HG03097 (cell line): ENCODE data around the gene G2E3.
"Not testable (repeated sequence)": the region's sequence is repeated elsewhere in the genome, so short reads cannot be mapped to it uniquely, and the experiment has no call there.

ENCODE experiments used
- ATAC-seq: cut with Tn5 transposase; IDR thresholded peaks from one replicate; pipeline ENCODE4 v1.9.1; 2021; ENCODE audit not compliant: unreplicated experiment, low FRiP score

The G2E3 gene

DNA sequence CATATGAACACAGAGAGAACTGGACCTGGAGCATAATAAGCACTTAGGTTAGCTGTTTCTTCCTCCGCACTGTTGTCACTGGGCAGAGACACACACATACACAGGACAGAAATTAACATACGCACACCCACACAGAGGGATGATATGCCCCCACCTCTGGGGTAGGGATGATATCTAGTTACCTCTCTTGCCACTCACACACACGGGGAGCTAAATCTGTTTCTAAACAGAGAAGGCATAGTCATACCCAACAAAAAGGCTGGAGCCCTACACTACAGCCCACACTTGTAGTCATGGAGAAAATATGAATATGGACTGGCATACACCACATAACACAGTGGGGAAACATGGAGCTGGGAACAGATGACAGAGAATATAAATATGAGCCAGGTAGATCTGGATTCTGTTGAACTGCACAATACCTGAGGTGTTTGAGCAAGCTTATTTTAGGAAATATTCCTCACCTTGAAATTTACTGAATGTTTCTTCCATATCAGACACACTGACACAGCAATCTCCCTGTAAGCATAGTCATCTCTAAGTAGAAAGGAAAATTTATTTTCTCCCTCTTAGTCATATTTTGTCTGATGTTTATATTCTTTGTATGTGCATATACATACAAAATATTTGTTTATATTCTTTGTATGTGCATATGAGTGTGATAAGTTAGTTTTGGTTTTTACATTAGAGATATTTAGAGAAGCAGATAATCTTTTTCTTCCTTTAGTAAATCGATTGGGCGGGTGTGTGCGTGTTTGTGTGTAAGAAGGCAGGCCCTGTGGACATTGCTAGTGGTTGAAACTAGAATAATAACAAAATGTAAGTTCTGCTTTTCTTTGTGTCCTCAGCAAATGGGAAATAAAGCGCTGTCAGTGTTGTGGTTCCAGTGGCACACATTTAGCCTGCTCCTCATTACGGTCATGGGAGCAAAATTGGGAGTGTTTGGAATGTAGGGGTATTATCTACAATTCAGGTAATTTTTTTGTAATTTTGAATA lies 42.3 kb downstream of the G2E3 start:
- no peak for ATAC-seq

DNA sequence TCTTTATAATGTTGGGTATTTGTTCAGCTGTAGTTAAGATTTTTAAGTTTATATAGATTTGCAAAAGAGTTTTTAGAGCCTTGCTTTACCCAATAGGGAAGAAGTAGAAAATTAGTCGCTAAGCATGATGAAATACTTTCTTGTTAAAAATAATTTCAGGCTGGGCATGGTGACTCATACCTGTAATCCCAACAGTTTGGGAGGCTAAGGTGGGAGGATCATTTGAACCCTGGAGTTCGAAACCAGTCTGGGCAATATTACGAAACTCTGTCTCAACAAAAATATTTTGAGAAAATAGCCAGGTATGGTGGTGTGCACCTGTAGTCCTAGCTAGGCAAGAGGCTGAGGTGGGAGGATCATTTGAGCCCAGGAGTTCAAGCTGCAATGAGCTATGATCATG lies 44.4 kb downstream of the G2E3 start:
- ATAC-seq, result no peak

DNA sequence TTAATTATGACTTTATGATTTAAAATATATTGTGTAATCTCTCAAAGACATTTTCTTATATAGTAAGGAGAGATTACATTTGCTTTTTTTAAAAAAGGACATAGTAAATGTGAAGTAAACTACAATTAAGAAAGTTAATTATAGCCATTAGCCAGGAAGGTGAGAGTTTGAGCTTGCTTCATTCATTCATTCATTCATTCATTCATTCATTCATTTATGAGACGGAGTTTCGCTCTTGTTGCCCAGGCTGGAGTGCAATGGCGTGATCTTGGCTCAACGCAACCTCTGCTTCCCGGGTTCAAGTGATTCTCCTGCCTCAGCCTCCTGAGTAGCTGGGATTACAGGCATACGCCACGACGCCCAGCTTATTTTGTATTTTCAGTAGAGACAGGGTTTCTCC lies 45.7 kb downstream of the G2E3 start:
- ATAC-seq, result not testable (repeated sequence)

DNA sequence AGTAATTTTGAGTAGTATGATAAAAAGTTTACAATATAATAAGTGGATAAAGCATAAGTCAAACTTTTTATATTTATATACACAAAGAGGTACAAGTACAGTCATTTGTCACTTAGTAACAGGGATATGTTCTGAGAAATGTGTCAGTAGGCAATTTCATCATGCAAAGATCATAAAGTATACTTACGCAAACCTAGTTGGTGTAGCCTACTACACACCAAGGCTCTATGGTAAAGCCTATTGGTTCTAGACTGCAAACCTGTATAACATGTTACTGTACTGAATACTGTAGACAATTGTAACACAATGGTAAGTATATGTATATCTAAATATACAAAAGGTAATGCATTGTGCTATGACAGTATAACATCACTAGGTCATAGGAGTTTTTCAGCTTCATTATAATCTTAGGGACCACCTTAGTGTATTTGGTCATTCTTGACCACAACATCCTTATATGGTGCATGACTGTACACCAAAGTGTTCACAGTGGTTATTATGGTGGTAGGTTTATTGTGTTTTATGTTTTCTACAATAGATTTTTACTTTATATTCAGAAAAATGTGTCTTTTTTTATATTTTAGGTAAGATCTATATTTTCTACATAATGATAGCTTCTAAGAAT lies 48.3 kb downstream of the G2E3 start:
- no peak for ATAC-seq

DNA sequence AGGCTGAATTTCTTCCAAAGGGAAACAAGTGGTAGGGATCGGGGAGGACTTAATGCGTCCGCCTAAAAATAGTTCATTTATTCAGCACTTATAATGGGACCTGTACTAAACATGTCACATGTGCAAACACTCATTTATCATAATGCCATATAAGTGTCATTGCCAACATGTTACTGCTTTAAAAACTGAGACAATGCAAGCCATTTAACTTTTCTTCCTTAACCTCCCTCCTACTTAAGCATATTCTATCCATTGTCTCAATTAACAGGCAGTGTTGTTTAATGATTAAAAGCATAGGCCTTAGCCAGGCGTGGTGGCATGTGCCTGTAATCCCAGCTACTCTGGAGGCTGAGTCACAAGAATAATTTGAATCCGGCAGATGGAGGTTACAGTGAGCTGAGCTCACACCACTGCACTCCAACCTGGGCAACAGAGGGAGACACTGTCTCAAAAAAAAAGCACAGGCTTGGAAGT lies 49.6 kb downstream of the G2E3 start:
- ATAC-seq, result no peak

DNA sequence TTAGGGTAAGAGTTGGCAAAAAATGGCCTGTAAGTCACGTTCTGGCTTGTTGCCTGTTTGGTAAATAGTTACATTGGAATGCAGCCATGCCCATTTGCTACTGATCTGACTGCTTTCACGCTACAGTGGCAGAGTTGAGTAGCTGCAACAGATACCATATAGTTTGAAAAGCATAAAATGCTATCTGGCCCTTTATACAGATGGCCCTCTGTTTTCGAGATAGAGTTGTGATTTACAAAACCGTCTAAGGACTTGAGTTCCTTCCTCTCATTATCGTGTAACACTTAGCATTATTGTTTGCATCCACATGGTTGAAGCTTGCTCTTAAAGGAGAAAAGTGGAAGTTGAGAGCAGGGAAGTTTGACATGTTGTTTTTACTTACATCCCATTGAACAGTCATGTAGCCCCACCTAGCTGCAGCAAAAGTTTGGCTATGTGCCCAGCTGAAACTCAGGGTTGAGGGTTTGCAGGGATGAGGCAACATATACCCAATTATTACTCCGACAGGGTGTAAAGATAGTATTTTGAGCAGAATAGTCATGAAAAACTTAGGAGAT lies 51.9 kb downstream of the G2E3 start:
- no peak for ATAC-seq

DNA sequence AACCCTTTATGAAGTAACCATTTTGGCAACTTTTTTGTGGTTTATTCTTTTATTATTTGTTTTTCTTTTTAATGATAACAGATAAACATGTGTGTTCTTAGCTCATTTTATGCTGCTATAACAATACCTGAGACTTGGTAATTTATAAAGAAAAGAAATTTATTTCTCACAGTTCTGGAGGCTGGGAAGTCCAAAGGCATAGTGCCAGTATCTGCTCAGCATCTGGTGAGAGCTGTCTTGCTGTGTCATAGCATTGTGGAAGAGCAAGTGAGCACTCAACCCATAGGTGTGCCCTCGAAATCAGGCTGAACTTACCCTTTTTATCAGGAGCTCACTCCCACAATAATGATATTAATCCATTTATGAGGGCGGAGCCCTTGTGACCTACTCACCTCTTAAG lies 55.2 kb downstream of the G2E3 start:
- no peak for ATAC-seq

DNA sequence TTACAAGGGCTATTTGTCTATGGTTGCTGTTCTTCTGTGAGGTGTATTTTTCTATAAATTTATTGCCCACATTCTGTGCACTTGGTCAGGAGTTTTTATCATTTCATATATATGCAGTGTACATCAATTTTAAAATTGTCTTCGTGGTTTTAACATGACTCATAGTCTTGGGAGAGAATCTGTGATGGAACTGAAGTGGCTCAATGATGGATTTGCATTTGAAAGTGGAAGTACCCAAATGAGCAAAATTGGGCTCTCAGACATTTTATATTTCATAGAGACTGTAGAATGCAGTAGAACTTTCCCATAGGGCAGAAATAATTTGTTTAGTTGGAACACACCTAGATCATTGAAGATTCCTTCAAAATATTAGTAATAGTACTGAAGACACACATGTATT lies 61.2 kb downstream of the G2E3 start:
- peak; percentile 35 for ATAC-seq

DNA sequence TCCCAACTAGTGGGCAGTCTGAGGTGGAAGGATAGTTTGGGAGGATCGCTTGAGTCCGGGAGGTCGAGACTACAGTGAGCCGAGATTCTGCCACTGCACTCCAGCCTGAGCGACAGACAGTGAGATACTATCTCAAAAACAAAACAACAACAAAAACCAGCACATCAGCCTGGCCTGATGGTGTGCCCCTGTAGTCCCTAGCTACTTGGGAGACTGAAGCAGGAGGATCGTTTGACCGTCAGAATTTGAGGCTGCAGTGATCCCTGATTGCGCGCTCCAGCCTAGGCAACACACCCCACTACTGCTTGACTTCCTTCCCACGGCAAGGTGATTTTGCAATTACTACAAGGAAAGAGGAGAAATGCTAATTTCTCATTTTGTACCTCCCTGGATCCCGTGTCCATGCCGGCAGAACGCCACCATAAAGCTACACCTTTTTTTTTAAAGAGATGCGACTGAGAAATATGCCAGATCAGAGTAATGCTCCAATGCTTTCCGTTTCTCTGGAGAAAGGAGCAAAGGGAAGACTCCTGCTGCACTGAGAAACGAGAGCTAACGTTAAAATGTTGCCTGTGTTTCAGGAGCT lies 62.5 kb downstream of the G2E3 start:
- ATAC-seq, result peak; percentile 0

DNA sequence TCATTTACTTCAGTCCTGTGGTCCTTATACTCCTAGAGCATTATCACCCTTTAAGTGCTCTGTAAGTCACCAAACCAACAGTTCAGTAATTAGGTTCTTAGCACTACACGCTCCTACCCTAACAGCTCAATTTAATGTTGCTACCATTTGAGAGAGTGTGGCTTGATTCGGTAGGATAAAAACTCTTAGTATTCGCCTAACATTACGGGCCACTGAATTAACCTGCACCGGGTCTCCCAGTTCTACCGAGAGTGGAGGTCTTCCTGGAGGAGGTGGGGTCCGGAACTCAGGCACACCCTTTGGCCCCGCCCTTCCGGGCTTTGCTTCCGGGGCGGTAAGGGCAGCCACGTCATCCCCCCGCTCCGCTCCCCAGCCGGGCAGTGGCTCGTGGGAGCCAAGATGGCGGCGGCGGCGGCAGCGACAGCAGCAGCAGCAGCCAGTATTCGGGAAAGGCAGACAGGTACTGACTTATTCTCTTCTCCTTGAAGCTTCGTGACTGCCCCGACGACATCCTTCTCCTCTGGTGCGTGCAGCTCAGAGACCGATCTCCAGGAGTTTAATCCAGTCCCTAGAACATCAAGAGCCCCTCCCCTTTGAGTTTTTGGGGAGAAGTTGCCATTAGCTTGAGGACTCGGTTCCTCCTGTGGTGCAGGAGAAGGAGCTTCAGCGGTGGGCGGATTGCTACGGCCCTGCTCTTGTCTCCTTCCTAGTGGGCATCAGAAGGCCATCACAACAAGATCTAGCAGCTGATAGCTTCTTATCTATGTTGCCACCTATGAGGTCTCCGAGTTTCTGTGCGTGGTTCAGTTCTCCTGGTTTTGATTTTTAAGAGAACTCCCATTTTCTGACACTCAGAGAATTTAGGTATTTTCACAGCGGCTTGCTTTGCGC lies 63.2 kb downstream of the G2E3 start, which contains the start of gene SCFD1:
Gene SCFD1 (plus strand): TSS at position 380 of the 891 bp plus-strand sequence. CDS start 20 bp downstream, at position 400.
- peak; percentile 94 for ATAC-seq

DNA sequence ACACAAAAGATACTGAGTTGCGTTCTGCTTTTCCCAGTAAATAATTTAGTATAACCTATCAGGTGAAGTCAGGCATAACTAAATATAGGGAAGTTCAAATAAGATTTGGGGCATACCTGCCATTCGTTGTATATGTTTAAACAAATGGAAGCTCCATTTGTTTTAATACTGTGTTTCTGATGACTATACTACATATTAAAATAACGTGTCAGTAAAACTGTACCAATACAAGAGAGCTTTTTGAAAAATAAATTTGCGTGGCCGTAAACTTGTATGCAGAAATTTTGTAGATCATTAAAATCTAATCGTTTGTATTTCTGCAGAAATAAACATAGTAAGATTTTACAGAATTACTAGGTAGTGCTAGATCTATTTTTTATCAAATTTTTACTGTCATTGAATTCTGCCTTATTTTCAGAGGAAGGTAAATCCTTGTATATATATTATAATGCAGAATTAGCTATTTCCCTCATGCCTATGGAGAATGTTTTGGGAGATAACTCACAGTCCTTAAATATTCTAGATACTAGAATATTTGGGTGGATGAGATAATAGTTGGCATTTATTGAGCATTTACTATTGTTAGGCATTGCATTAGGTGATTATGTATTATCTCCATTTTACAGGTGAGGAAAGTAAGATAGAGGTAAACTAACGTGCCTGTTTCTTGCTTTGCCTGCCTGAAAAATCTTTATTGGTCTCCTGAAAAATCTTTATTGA lies 64.6 kb downstream of the G2E3 start:
- no peak for ATAC-seq

DNA sequence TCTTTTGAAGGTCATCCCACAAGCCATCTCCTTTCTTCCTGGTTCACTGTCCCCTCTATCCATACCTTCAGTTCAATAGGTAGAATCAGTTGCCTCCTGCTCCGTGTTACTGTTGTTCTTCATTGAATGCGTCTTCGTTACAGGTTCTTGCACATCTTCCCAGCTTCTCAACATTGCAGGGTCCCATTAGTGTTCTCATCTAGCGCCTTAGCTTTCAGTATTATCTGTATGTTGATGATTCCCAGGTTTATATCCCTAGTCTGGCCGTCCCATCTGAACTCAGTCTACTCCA lies 65.1 kb downstream of the G2E3 start:
- no peak for ATAC-seq

DNA sequence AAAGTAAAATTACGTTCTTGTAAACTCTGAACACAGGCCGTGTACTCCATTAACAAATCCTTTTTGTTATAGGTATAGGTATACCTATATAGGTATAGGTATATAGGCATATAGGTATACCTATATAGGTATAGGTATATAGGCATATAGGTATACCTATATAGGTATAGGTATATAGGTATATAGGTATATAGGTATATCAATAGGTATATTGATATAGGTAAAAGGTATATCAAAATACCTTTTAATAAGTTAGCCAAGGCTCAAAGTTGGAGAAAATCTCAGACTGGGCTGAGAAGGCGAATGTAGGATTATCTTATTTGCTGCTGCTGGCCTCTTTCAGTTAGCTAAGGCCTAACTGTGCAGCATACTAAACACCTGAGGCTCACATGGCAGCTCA lies 66.6 kb downstream of the G2E3 start:
- no peak for ATAC-seq

DNA sequence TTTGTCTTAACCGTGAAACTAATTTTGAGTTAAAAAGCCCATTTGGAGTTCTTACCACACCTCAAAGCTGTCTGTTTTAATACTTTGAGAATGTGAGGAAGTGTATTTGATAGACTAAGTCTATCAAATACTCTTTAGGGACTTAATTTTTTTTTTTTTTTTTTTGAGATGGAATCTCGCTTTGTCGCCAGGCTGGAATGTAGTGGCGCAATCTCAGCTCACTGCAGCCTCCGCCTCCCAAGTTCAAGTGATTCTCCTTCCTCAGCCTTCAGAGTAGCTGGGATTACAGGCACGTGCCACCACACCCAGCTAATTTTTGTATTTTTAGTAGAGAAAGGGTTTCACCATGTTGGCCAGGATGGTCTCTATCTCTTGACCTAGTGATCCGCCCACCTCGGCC lies 70.5 kb downstream of the G2E3 start:
- not testable (repeated sequence) for ATAC-seq

DNA sequence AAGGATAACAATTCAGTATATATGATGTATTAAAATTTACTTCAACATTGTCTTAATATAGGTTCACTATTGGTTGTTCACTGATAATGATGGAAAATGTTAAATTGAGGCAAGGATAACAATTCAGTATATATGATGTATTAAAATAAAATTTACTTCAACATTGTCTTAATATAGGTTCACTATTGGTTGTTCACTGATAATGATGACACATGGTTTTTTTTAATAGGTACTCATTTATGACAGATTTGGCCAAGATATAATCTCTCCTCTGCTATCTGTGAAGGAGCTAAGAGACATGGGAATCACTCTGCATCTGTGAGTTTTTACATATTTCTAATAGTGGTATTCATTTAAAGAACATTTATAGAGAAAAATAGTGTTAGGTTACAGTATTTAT lies 71.3 kb downstream of the G2E3 start:
- no peak for ATAC-seq

DNA sequence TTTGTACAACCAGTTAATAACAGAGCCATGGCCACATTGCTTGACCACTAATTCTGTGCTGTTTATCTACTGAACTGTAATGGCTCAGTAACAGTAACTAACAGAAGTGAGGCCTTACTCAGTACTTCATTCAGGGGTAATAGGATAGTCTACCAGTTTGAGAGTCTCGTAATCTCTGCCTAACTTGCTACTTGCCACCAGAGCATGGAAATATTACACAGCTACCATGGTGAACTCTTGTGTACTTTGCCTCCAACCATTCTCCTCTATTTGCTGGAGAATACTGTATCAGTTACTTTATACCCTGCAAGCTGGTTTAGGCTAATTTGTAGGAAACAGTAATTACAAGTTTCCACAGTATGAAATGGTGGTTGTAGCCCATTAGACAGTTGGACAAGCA lies 73.8 kb downstream of the G2E3 start:
- no peak for ATAC-seq

DNA sequence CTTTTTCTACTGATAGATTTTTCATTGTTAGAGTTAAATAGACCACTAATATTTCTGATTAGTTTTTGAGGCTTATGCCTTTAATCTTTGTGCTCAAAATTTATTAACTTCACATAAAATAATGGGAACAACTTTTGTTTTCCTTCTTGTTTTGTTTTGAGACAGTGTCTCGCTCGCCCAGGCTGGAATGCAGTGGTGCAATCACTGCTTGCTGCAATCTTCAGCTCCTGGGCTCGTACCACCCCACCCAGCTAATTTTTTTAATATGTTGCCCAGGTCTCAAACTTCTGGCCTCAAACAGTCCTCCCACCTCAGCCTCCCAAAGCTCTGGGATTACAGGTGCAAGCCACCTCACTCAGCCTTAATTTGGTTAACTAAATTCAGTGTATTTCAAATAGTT lies 80.0 kb downstream of the G2E3 start:
- ATAC-seq, result no peak

DNA sequence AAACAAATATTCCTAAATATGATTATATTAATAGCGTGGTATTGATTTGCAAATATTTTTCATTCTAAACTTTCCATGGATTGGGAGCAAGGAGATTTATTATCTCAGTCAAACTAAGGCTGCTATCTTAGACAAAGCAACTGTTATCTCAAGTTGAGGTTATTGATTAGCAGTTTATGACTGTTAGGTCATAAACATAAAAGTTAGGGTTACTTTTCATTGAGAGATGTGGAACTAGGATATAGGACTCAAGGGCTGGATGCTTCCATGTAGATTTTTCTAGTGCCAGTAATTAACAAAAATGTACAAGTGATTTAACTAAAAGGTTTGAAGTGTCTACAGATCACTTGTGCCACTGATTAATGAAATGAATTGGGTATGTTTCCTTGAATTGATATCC lies 82.2 kb downstream of the G2E3 start:
- ATAC-seq, result no peak

DNA sequence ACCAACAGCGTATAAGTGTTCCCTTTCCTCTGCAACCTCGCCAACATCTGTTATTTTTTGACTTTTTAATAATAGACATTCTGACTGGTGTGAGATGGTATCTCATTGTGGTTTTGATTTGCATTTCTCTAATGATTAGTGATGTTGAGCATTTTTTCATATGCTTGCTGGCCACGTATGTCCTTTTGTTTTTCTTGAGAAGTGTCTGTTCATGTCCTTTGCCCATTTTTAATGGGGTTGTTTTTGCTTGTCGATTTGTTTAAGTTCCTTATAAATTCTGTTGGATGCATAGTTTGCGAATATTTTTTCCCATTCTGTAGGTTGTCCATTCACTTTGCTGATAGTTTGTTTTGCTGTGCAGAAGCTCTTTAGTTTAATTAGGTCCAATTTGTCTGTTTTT lies 85.5 kb downstream of the G2E3 start:
- not testable (repeated sequence) for ATAC-seq

DNA sequence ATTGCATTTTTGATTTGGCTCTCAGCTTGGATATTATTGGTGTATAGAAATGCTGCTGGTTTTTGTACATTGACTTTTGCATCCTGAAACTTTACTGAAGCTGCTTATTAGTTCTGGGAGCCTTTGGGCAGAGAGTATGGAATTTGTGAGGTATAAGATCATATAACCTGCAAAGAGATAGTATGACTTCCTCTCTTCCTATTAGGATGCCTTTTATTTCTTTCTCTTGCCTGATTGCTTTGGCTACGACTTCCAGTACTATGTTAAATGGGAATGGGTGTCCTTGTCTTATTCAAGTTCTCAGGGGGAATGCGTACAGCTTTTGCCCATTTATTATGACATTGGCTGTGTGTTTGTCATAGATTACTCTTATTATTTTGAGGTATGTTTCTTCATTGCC lies 86.6 kb downstream of the G2E3 start:
- ATAC-seq, result no peak
